COLO668 (cell line): ENCODE results near the gene EEPD1.
"Not testable (repeated sequence)": the region's sequence is repeated elsewhere in the genome, so short reads cannot be mapped to it uniquely, and the experiment has no call there.

Experiments
- DNase-seq: peaks from one replicate; lab custom pipeline; 2025; ENCODE audit not compliant: unreplicated experiment; lab: John Stamatoyannopoulos, UW

Gene EEPD1

GRCh38 chr7:36128448-36129047 is 24.5 kb upstream of the EEPD1 start:
- DNase-seq, result peak; percentile 92

GRCh38 chr7:36129048-36129534 is 24.0 kb upstream of the EEPD1 start:
- DNase-seq, result peak; percentile 96

GRCh38 chr7:36130236-36130945 is 22.7 kb upstream of the EEPD1 start:
- DNase-seq, result no peak

GRCh38 chr7:36131026-36131425 is 22.0 kb upstream of the EEPD1 start:
- DNase-seq, result no peak

- DNase-seq, result no peak
Measured at GRCh38 chr7:36131499-36131898, 21.6 kb upstream of the EEPD1 start.

- DNase-seq, result no peak
Measured at GRCh38 chr7:36132012-36132411, 21.0 kb upstream of the EEPD1 start.

- no peak for DNase-seq
Measured at GRCh38 chr7:36135700-36136099, 17.4 kb upstream of the EEPD1 start.

- DNase-seq, result no peak
Measured at GRCh38 chr7:36137258-36137657, 15.8 kb upstream of the EEPD1 start.

GRCh38 chr7:36137754-36138153 is 15.3 kb upstream of the EEPD1 start:
- no peak for DNase-seq

- DNase-seq, result no peak
Measured at GRCh38 chr7:36138209-36138608, 14.8 kb upstream of the EEPD1 start.

GRCh38 chr7:36141351-36141750 is 11.7 kb upstream of the EEPD1 start:
- no peak for DNase-seq

GRCh38 chr7:36141850-36142249 is 11.2 kb upstream of the EEPD1 start:
- no peak for DNase-seq

GRCh38 chr7:36144189-36144588 is 8.9 kb upstream of the EEPD1 start:
- no peak for DNase-seq

- no peak for DNase-seq
Measured at GRCh38 chr7:36145686-36146085, 7.4 kb upstream of the EEPD1 start.

- no peak for DNase-seq
Measured at GRCh38 chr7:36147361-36147760, 5.7 kb upstream of the EEPD1 start.

GRCh38 chr7:36148422-36149065 is 4.5 kb upstream of the EEPD1 start:
- DNase-seq, result no peak

GRCh38 chr7:36149240-36149639 is 3.8 kb upstream of the EEPD1 start:
- not testable (repeated sequence) for DNase-seq

GRCh38 chr7:36149694-36150452 is 3.2 kb upstream of the EEPD1 start:
- DNase-seq, result no peak

GRCh38 chr7:36151921-36152755 is 916 bp upstream of the EEPD1 start:
- DNase-seq, result peak; percentile 68

GRCh38 chr7:36153571-36154097 is 580 bp downstream of the EEPD1 start:
- no peak for DNase-seq
